Measurements from ENCODE around the gene F2R. TPM values are rescaled to one million over a fixed set of nuclear protein-coding genes. Genes with fewer than 3 reads are reported as not detected.

The F2R gene
- total RNA-seq = 38.6 TPM
- long read RNA-seq, transcript F2R-201 (2 exons, 3,821 nt) = major isoform, 16 of 34 reads
- long read RNA-seq, partial matches to known transcripts = 17 of 34 reads
- long read RNA-seq, other reads (novel, unspliced or antisense) = 1 of 34 reads

GRCh38 chr5:76715736-76716455, at the start of gene F2R:
Gene F2R, plus strand, starts transcription at chr5:76716126. Its CDS starts 182 bp downstream, at chr5:76716308.
- peak within 1 kb of the TSS; percentile 85 for H3K27ac ChIP-seq
- intact Hi-C loops (cut with DNase I) = no loop called here

GRCh38 chr5:76667495-76667894, 48.4 kb upstream of the F2R start:
- no peak for DNase-seq
- Histone ChIP-seq H3K9me3 (no peaks in the 10 kb centered on the region), H3K27ac (no peak overlapping the region), H3K36me3 (peaks cover 12% of the 10 kb centered on the region), H3K27me3 (no peaks in the 10 kb centered on the region), H3K4me1 (no peaks in the 10 kb centered on the region), H3K4me3 (no peak overlapping the region)
- intact Hi-C loops (cut with DNase I) = no loop called here
- TF ChIP-seq CTCF (IDR thresholded peaks at IDR 0.05) = no peak
- no peak for ATAC-seq

More at GRCh38 chr5:76715736-76716455, at the start of gene F2R:
- peak; percentile 74 for DNase-seq
- Histone ChIP-seq H3K36me3 (no peaks in the 10 kb centered on the region), H3K4me1 (peaks cover 14% of the 10 kb centered on the region), H3K4me3 (peak within 1 kb of the TSS; percentile 59), H3K27me3 (peaks cover 10% of the 10 kb centered on the region), H3K9me3 (no peaks in the 10 kb centered on the region)
- peak; percentile 54 for TF ChIP-seq CTCF (IDR thresholded peaks at IDR 0.05)
- ATAC-seq = peak; percentile 87

GRCh38 chr5:76669245-76669644, 46.7 kb upstream of the F2R start:
- no peaks in the 10 kb centered on the region for H3K27me3 ChIP-seq
- no peak for ATAC-seq
- TF ChIP-seq CTCF (IDR thresholded peaks at IDR 0.05) = no peak
- no peaks in the 10 kb centered on the region for H3K4me1 ChIP-seq
- H3K27ac ChIP-seq = no peak overlapping the region
- peaks cover 18% of the 10 kb centered on the region for H3K36me3 ChIP-seq
- DNase-seq = no peak
- intact Hi-C loops (cut with DNase I) = no loop called here
- no peaks in the 10 kb centered on the region for H3K9me3 ChIP-seq
- no peak overlapping the region for H3K4me3 ChIP-seq

- no peaks in the 10 kb centered on the region for H3K4me1 ChIP-seq
- intact Hi-C loops (cut with DNase I) = no loop called here
- TF ChIP-seq CTCF (IDR thresholded peaks at IDR 0.05) = no peak
- no peaks in the 10 kb centered on the region for H3K9me3 ChIP-seq
- no peak for ATAC-seq
- peaks cover 21% of the 10 kb centered on the region for H3K36me3 ChIP-seq
- no peak for DNase-seq
- no peaks in the 10 kb centered on the region for H3K27me3 ChIP-seq
- no peak overlapping the region for H3K27ac ChIP-seq
- no peak overlapping the region for H3K4me3 ChIP-seq
These were observed 45.4 kb upstream of the F2R start for GRCh38 chr5:76670508-76670907.

GRCh38 chr5:76672242-76672641, 43.7 kb upstream of the F2R start:
- H3K27me3 ChIP-seq = no peaks in the 10 kb centered on the region
- intact Hi-C loops (cut with DNase I) = no loop called here
- H3K9me3 ChIP-seq = no peaks in the 10 kb centered on the region
- no peak overlapping the region for H3K27ac ChIP-seq
- H3K4me1 ChIP-seq = no peaks in the 10 kb centered on the region
- no peak overlapping the region for H3K4me3 ChIP-seq
- ATAC-seq (no peak), DNase-seq (no peak)
- no peak for TF ChIP-seq CTCF (IDR thresholded peaks at IDR 0.05)
- H3K36me3 ChIP-seq = peaks cover 27% of the 10 kb centered on the region

All from upper lobe of right lung (tissue), 1 donor.